Measurements from ENCODE around the gene TPRA1. TPM values are rescaled to one million over a fixed set of nuclear protein-coding genes. Genes with fewer than 3 reads are reported as not detected.

TPRA1 gene
- total RNA-seq, 1 experiment from 2014 or later: 20.0 TPM

DNA sequence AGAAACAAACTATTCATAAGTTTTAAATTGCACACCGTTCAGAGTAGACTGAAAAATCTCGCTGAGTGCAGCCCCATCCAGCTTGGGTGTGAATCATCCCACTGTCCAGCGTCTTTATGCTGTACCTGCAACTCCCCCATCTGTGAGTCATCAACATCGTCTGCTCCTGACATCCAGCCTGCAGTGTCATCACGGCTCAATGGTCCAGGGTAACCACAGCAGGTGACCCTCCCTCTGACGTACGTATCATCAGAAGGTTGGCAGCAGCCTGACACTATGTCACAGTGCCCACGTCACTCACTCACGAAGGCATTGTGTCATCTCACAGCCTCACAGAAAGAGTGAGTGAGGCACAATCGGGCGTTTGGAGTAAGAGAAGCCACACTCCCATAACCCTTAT lies 65.2 kb downstream of the TPRA1 start:
- H3K14ac ChIP-seq (ENCODE audit: insufficient read depth, low read length): no peak overlapping the region; the same call in 1 of the 2 replicates
- H3K9ac ChIP-seq (ENCODE audit: extremely low read depth, insufficient read length, low read length): no peak overlapping the region
- H2AK5ac ChIP-seq (ENCODE audit: insufficient read length, low read length): no peak overlapping the region
- H3K23me2 ChIP-seq (ENCODE audit: insufficient read length, low read depth, low read length, poor library complexity, severe bottlenecking): no peaks in the 10 kb centered on the region
- Mint-ChIP-seq H3K4me1 (peaks cover 6 to 8% of the 10 kb centered on the region in 2 experiments), H3K27me3 (ENCODE audit: low read depth) (peaks cover 8% of the 10 kb centered on the region), H3K4me3 (no peak overlapping the region), H3K9me3 (peaks cover 11 to 19% of the 10 kb centered on the region in 2 experiments; a peak in 4 of 5 replicates), H3K27ac (no peak overlapping the region), H3K36me3 (ENCODE audit: insufficient read depth in 1 of 3, low read depth in 3 of 3) (peaks cover 0 to 9% (median 2%) of the 10 kb centered on the region in 3 experiments; a peak in 2 of 7 replicates)
- no peak overlapping the region for H3K23ac ChIP-seq (ENCODE audit: insufficient read length, low read depth, low read length)
- no peak overlapping the region for H2BK5ac ChIP-seq (ENCODE audit: insufficient read length, low read length)
- no peak overlapping the region for H2AFZ ChIP-seq (ENCODE audit: low read length)
- H4K91ac ChIP-seq (ENCODE audit: insufficient read length, low read depth, low read length): no peak overlapping the region
- TF ChIP-seq, protein P1, sequence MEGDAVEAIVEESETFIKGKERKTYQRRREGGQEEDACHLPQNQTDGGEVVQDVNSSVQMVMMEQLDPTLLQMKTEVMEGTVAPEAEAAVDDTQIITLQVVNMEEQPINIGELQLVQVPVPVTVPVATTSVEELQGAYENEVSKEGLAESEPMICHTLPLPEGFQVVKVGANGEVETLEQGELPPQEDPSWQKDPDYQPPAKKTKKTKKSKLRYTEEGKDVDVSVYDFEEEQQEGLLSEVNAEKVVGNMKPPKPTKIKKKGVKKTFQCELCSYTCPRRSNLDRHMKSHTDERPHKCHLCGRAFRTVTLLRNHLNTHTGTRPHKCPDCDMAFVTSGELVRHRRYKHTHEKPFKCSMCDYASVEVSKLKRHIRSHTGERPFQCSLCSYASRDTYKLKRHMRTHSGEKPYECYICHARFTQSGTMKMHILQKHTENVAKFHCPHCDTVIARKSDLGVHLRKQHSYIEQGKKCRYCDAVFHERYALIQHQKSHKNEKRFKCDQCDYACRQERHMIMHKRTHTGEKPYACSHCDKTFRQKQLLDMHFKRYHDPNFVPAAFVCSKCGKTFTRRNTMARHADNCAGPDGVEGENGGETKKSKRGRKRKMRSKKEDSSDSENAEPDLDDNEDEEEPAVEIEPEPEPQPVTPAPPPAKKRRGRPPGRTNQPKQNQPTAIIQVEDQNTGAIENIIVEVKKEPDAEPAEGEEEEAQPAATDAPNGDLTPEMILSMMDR (conservative IDR thresholded peaks at IDR 0.05): no peak
- no peak overlapping the region for H3K18ac ChIP-seq (ENCODE audit: insufficient read length, low read depth, low read length)
- no peak overlapping the region for H3K27ac ChIP-seq (ENCODE audit: insufficient read length, low read depth, low read length)
- H3T11ph ChIP-seq (ENCODE audit: low read length): no peak overlapping the region
- no peak overlapping the region for H2BK12ac ChIP-seq (ENCODE audit: insufficient read length, low read depth, low read length)
- H2BK15ac ChIP-seq (ENCODE audit: low read depth, low read length): no peak overlapping the region
- H4K8ac ChIP-seq (replicated peaks; ENCODE audit: insufficient read length, low read depth, low read length): no peak overlapping the region
- no peaks in the 10 kb centered on the region for H4K20me1 ChIP-seq (ENCODE audit: control insufficient read depth, insufficient read depth, insufficient read length)
- no peak overlapping the region for H3K4me2 ChIP-seq (ENCODE audit: insufficient read depth, insufficient read length, low read length)
- H3K4ac ChIP-seq (ENCODE audit: low read depth, low read length): no peak overlapping the region
- H2BK120ac ChIP-seq (ENCODE audit: low read depth, low read length, poor library complexity, severe bottlenecking): no peak overlapping the region
- H3K79me1 ChIP-seq (ENCODE audit: insufficient read depth, low read depth, low read length, poor library complexity, severe bottlenecking): no peaks in the 10 kb centered on the region
- peaks cover 2% of the 10 kb centered on the region; the same call in 1 of the 2 replicates for H3K4me1 ChIP-seq (ENCODE audit: insufficient read depth, low read length)
- no peaks in the 10 kb centered on the region for H3K9me3 ChIP-seq (ENCODE audit: control insufficient read depth, low read depth, low read length)
- H4K5ac ChIP-seq (ENCODE audit: insufficient read length, low read depth, low read length): no peak overlapping the region
- H3K56ac ChIP-seq (ENCODE audit: insufficient read length, low read depth, low read length): no peak overlapping the region
- H2BK20ac ChIP-seq (ENCODE audit: low read depth, low read length, poor library complexity, severe bottlenecking): no peak overlapping the region
- no CpG with 5 or more reads among the region's 11 CpGs for WGBS (ENCODE audit: extremely low coverage, insufficient read length, low lambda C conversion rate)
- DNase-seq: no peak
- no peaks in the 10 kb centered on the region for H3K79me2 ChIP-seq (ENCODE audit: insufficient read depth, low read length)
- no peaks in the 10 kb centered on the region for H3K27me3 ChIP-seq (ENCODE audit: insufficient read depth, low read length)

All from H9 (cell line).